Esophagus (tissue), 2 donors: ENCODE data around the gene ABL2. TPM values are rescaled to one million over a fixed set of nuclear protein-coding genes. Genes with fewer than 3 reads are reported as not detected.
"Not testable (repeated sequence)": the region's sequence is repeated elsewhere in the genome, so short reads cannot be mapped to it uniquely, and the experiment has no call there.

Source experiments
- H3K27ac ChIP-seq, 2 donors: one replicate each; pipeline ENCODE4 v1.5.1; 2013; ENCODE audit warnings: low read depth in 2 of 2, mild to moderate bottlenecking in 2 of 2, inconsistent platforms in 1 of 2, low read length in 1 of 2, moderate library complexity in 1 of 2
- H3K27me3 ChIP-seq, 2 donors: one replicate each; pipeline ENCODE4 v1.6.1; 2013; ENCODE audit warnings: low read length in 2 of 2, control low read depth in 1 of 2, mild to moderate bottlenecking in 1 of 2; ENCODE audit not compliant: insufficient read depth in 2 of 2, control insufficient read depth in 1 of 2
- H3K36me3 ChIP-seq, 2 donors: one replicate each; pipeline ENCODE4 v1.6.1; 2013; ENCODE audit warnings: low read length in 1 of 2; ENCODE audit not compliant: control insufficient read depth in 2 of 2, insufficient read depth in 2 of 2
- H3K4me1 ChIP-seq, 2 donors: one replicate each; pipeline ENCODE4 v1.6.1; 2013; ENCODE audit warnings: low read length in 1 of 2; ENCODE audit not compliant: control insufficient read depth in 2 of 2, insufficient read depth in 2 of 2
- H3K4me3 ChIP-seq, 2 donors: one replicate each; pipeline ENCODE4 v1.5.1; 2013; ENCODE audit warnings: low read length in 2 of 2, mild to moderate bottlenecking in 2 of 2, low read depth in 1 of 2, moderate library complexity in 1 of 2
- H3K9me3 ChIP-seq, 2 donors: one replicate each; pipeline ENCODE4 v1.6.1; 2013; ENCODE audit warnings: mild to moderate bottlenecking in 2 of 2, low read depth in 1 of 2, low read length in 1 of 2, moderate library complexity in 1 of 2; ENCODE audit not compliant: control insufficient read depth in 2 of 2, insufficient read depth in 1 of 2
- WGBS, 2 donors: extraction: QIAGEN DNeasy Blood & Tissue Kit; methylation state at CpG; one replicate each; pipeline ENCODE4 v1.1.7; 2013; 5-methylcytosine and 5-hydroxymethylcytosine counted together
- polyA plus RNA-seq, 2 donors: library from polyadenylated mRNA; stranded (reverse); fragments of 200-250 nt; gene quantifications; one replicate each; pipeline ENCODE4 v1.2.3, GENCODE V29; 2013
- donor health status: healthy with polysubstance abuse.
- donor health status: Bipolar disorder and iron deficiency.

Gene ABL2
- polyA plus RNA-seq, 2 donors, result 1.1 to 1.6 TPM

DNA sequence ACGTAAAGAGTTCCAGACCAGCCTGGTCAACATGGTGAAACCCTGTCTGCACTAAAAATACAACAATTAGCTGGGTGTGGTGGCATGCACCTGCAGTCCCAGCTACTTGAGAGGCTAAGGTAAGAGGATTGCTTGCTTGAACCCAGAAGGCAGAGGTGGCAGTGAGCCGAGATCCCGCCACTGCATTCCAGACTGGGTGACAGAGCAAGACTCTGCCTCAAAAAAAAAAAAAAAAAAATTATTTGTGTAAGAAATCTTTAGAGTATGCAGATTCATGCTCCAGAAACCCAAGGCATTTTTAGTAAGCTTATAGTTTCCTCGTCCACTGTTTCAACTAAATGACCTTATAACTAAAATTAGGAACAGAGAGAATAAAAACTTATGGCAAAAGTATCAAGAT, 51.3 kb downstream of the ABL2 start:
- Histone ChIP-seq H3K9me3 (no peaks in the 10 kb centered on the region), H3K4me1 (no peaks in the 10 kb centered on the region), H3K27me3 (no peaks in the 10 kb centered on the region), H3K4me3 (no peak overlapping the region), H3K36me3 (no peaks in the 10 kb centered on the region), H3K27ac (no peak overlapping the region)
- WGBS, 2 donors, result 69 to 86% methylated on average over 4 of the region's 4 CpGs

GRCh38 chr1:179177615-179178014, 51.9 kb downstream of the ABL2 start:
- Histone ChIP-seq H3K27me3 (no peaks in the 10 kb centered on the region), H3K27ac (no peak overlapping the region), H3K9me3 (no peaks in the 10 kb centered on the region), H3K4me1 (no peaks in the 10 kb centered on the region), H3K36me3 (no peaks in the 10 kb centered on the region), H3K4me3 (no peak overlapping the region)
- 93 to 95% methylated on average over 2 of the region's 2 CpGs for whole genome bisulfite sequencing, 2 donors

DNA sequence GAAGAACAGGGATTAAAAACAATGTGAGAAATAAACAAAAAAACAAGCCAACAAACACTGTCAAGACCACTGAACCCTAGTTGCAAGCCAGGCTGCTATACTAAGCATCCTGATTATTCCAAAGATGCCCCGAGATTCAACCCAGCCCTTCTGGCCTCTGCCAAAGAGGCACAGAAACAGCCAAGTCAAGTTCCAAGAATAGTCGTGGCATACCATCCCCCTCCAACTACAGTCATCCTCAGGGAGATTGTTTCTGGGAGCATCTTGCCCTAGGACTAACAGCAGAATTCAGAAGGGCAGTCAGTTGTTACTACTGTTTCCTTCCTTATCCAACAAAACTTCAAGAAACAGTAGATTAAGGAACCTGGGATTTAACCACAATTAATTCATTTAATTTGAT, 52.3 kb downstream of the ABL2 start:
- H3K4me3 ChIP-seq, result no peak overlapping the region
- H3K36me3 ChIP-seq, result no peaks in the 10 kb centered on the region
- H3K27ac ChIP-seq, result no peak overlapping the region
- H3K27me3 ChIP-seq, result no peaks in the 10 kb centered on the region
- no peaks in the 10 kb centered on the region for H3K9me3 ChIP-seq
- H3K4me1 ChIP-seq, result no peaks in the 10 kb centered on the region
- WGBS, 2 donors, result 25 to 37% methylated on average over 2 of the region's 2 CpGs

DNA sequence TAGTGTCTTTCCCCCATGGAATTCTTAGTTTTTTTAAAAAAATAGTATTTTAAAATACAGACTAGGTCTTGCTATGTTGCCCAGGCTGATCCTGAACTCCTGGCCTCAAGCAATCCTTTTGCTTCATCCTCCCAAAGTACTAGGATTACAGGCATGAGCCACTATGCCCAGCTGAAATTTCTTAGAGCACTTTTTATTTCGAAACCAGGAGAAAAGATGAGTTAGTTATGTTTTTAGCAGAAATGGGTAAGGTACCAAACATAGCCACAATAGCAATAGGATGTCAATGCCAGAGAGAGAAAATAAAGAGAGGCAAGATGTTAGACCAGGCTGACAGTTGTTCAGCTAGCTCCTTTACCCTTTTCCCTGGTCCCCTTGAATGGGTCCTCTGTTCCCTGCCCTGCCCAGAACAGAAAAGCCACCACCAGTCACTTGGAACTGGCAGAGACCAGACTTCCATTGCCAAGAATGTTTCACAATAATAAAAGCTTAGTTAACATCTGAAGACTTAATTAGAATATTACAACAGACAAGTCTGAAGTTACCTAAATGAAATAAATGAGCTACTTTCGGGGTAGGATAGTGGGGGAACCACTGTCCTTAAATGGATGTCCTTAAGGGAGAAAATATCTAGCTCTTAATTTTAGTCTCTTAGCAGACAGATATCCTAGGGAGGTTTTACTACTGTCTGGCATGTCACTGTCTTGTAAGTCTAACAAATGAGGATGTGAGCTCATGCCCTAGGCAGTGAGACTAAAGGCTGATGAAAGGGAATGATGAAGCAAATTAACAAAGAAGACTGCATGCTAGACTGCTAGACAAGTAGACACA, 54.3 kb downstream of the ABL2 start:
- Histone ChIP-seq H3K36me3 (no peaks in the 10 kb centered on the region), H3K4me3 (no peak overlapping the region), H3K27me3 (no peaks in the 10 kb centered on the region), H3K9me3 (no peaks in the 10 kb centered on the region), H3K27ac (peak overlapping the region; percentile 31 to 63), H3K4me1 (no peaks in the 10 kb centered on the region)
- 58 to 64% methylated on average over 2 of the region's 2 CpGs for WGBS, 2 donors

- not testable (repeated sequence) for H3K9me3 ChIP-seq, H3K27me3 ChIP-seq, H3K36me3 ChIP-seq, H3K27ac ChIP-seq, H3K4me1 ChIP-seq, H3K4me3 ChIP-seq
- WGBS, 2 donors, result 97 to 98% methylated on average over 10 of the region's 10 CpGs
Measured at GRCh38 chr1:179170468-179170770, 59.1 kb downstream of the ABL2 start.

DNA sequence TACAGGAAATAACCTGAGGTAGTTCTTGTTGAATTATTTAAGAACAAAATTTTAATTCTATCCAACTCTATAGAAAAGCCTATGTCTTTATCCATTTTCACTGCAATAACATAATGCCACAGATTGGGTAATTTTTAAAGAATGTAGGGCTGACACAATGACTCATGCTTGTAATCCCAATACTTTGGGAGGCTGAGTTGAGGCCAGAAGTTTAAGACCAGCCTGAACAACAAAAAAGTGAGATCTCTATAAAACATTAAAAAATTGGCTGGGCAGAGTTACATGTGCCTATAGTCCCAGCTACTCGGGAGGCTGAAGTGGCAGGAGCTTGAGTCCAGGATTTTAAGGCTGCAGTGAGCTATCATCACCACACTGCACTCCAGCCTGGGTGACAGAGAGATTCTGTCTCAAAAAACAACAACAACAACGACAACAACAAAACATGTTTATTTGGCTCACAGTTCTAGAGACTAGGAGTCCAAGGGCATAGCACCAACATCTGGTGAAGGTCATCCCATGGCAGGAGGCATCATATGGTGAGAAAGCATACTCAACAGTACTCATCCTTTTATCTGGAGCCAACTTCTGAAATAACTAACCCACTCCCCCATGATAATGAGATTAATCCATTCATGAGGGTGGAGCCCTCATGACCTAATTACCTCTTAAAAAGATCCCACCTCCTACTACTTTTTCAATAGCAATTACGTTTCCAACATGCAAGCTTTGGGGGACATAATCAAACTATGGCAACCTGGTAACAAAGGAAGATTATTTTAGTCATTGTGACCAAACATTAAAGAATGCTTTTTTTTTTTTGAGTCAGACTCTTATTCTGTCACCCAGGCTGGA, 59.6 kb downstream of the ABL2 start:
- Histone ChIP-seq H3K4me1 (no peaks in the 10 kb centered on the region), H3K27me3 (no peaks in the 10 kb centered on the region), H3K36me3 (no peaks in the 10 kb centered on the region), H3K27ac (no peak overlapping the region), H3K9me3 (no peaks in the 10 kb centered on the region), H3K4me3 (no peak overlapping the region)
- 62 to 78% methylated on average over 3 of the region's 3 CpGs for WGBS, 2 donors

DNA sequence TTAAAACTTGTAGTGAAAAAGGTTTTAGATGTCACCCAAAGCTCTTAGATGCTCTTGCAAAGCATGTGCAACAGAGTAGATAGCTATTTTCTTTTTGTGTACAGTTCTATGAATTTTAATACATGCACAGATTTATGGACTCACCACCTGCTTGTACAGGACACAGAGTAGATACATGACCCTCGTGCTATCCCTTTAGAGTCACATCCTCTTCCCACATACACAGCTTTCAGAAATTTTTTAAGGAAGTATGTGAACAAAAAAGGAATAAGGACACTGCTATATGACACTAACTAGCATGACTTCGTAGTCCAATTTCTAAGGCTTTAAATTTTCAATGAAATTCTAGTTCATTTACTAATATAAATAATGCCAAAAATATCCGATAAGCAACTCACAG, 60.9 kb downstream of the ABL2 start:
- H3K27ac ChIP-seq, result no peak overlapping the region
- no peaks in the 10 kb centered on the region for H3K9me3 ChIP-seq
- H3K4me1 ChIP-seq, result no peaks in the 10 kb centered on the region
- 73 to 76% methylated on average over 3 of the region's 3 CpGs for WGBS, 2 donors
- no peaks in the 10 kb centered on the region for H3K27me3 ChIP-seq
- no peak overlapping the region for H3K4me3 ChIP-seq
- H3K36me3 ChIP-seq, result no peaks in the 10 kb centered on the region

- H3K9me3 ChIP-seq, result no peaks in the 10 kb centered on the region
- no peaks in the 10 kb centered on the region for H3K4me1 ChIP-seq
- no peaks in the 10 kb centered on the region for H3K36me3 ChIP-seq
- no peaks in the 10 kb centered on the region for H3K27me3 ChIP-seq
- no peak overlapping the region for H3K4me3 ChIP-seq
- no peak overlapping the region for H3K27ac ChIP-seq
- 85 to 89% methylated on average over 1 of the region's 1 CpG for WGBS, 2 donors
Measured at GRCh38 chr1:179167955-179168354, 61.5 kb downstream of the ABL2 start.

DNA sequence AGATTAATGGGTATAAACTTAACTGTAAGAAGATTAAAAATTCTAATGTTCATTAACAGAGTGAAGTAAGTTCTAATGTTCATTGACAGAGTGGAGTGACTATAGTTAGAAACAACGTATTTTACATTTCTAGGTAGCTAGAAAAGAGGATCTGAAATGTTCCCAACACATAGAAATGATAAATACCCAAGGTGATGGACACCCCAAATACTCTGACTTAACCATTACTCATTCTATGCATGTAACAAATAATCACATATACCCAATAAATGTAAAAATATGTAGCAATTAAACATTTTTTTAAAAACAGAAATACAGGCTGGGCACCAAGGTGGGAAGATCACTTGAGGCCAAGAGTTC, 62.1 kb downstream of the ABL2 start:
- Histone ChIP-seq H3K27me3 (no peaks in the 10 kb centered on the region), H3K36me3 (no peaks in the 10 kb centered on the region), H3K4me3 (no peak overlapping the region), H3K4me1 (no peaks in the 10 kb centered on the region), H3K9me3 (no peaks in the 10 kb centered on the region), H3K27ac (no peak overlapping the region)
- whole genome bisulfite sequencing, 2 donors, result 80 to 88% methylated on average over 1 of the region's 1 CpG
